Mesenchymal stem cell (in vitro differentiated cells and primary cell): ENCODE results near the gene CNTLN. TPM values are rescaled to one million over a fixed set of nuclear protein-coding genes. Genes with fewer than 3 reads are reported as not detected.

Source experiments
- small RNA-seq: library from polyadenylated mRNA; stranded (forward); fragments of <200 nt; extraction: miRNeasy Mini kit (QIAGEN cat#:217004); gene quantifications from one replicate; pipeline ENCODE3, GENCODE V24; 2013; ENCODE audit warnings: low read depth

Gene CNTLN

Small RNAs within 50 kb of the gene (small RNA-seq; reads per million reads assigned to genes)
- gene RPS29P33, result not detected
